OCI-M2 (cell line): ENCODE results near the gene FANCC.

Experiments used
- DNase-seq: peaks from one replicate; lab custom pipeline; 2025; ENCODE audit not compliant: unreplicated experiment; lab: John Stamatoyannopoulos, UW

Gene FANCC

GRCh38 chr9:95317119-95317892 is at the start of gene FANCC:
TSS of gene FANCC (minus strand) at chr9:95317709. CDS start at chr9:95249291, 68,418 bp downstream.
- DNase-seq = no peak

- no peak for DNase-seq
Observed at GRCh38 chr9:95366731-95367325, 49.3 kb upstream of the FANCC start.

- no peak for DNase-seq
Observed at GRCh38 chr9:95365766-95366165, 48.3 kb upstream of the FANCC start.

GRCh38 chr9:95363051-95363841 is 45.7 kb upstream of the FANCC start:
- no peak for DNase-seq

GRCh38 chr9:95360866-95361265 is 43.4 kb upstream of the FANCC start:
- no peak for DNase-seq

- DNase-seq = no peak
Observed at GRCh38 chr9:95357316-95357715, 39.8 kb upstream of the FANCC start.

GRCh38 chr9:95355500-95355899 is 38.0 kb upstream of the FANCC start:
- DNase-seq = no peak

- no peak for DNase-seq
Observed at GRCh38 chr9:95351051-95351450, 33.5 kb upstream of the FANCC start.

GRCh38 chr9:95350266-95350665 is 32.8 kb upstream of the FANCC start:
- no peak for DNase-seq

- DNase-seq = no peak
Observed at GRCh38 chr9:95349091-95350038, 31.9 kb upstream of the FANCC start.

- no peak for DNase-seq
Observed at GRCh38 chr9:95346021-95346420, 28.5 kb upstream of the FANCC start.

- DNase-seq = no peak
Observed at GRCh38 chr9:95344735-95345325, 27.3 kb upstream of the FANCC start.

- DNase-seq = no peak
Observed at GRCh38 chr9:95343725-95344287, 26.3 kb upstream of the FANCC start.

- DNase-seq = no peak
Observed at GRCh38 chr9:95342571-95342970, 25.1 kb upstream of the FANCC start.

- DNase-seq = no peak
Observed at GRCh38 chr9:95341293-95341962, 23.9 kb upstream of the FANCC start.

GRCh38 chr9:95338243-95338642 is 20.7 kb upstream of the FANCC start:
- no peak for DNase-seq

GRCh38 chr9:95336281-95336680 is 18.8 kb upstream of the FANCC start:
- no peak for DNase-seq

GRCh38 chr9:95333426-95333825 is 15.9 kb upstream of the FANCC start:
- DNase-seq = no peak

- DNase-seq = no peak
Observed at GRCh38 chr9:95332860-95333259, 15.4 kb upstream of the FANCC start.
